HG03175 (cell line): Measurements from ENCODE around the gene DSTN.
A peak's percentile ranks its signal among the peaks of the same experiment; 100 is the strongest.
"Not testable (repeated sequence)": the region's sequence is repeated elsewhere in the genome, so short reads cannot be mapped to it uniquely, and the experiment has no call there.

Experiments
- ATAC-seq: cut with Tn5 transposase; IDR thresholded peaks from one replicate; pipeline ENCODE4 v1.9.1; 2021; ENCODE audit warnings: mild to moderate bottlenecking, moderate library complexity; ENCODE audit not compliant: unreplicated experiment

DSTN gene

DNA sequence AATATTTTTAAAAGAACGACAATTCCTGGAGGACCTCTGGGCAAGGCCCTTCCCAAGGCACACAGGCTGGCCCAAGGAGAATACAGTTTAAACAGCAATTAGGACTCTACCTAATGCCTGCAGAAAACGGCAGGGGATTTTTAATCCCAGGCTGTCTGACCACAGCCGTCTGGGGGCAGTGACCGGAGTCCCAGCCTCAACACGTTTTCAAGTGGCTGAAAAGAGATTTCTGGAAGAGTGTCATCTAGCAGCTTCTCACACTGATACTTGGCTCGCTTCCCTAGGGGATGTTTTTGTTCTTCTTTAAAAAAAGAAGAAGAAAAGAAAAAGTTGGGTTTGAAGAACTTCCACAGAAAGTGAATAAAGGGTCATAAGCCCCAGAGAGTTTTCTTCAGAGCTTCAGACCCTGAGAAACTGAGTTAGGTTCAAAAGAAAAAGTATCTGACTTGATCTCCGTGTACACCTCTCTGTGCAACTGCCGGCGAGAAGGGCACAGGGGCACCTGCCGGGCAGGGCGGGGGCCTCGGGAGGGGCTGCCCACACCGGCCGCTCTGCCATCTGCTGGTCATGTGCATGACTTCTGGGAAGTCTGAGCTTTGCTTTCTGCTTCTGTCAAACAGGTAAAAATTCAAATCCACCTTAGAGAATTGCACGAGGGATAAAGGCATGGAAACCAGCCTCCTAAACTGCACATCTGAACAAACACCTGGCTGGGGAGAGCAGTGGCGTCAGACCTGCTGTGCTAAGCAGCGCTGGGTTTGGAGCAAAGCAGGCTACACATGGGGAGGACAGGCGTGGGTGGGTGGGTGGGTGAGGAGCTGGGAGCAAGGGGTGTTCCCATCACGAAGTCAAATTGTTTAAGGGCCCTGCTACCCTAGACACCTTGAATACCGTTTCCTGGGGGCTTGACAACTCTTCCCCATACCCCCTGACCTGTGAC, 79.2 kb downstream of the DSTN start:
- ATAC-seq = peak; percentile 52

DNA sequence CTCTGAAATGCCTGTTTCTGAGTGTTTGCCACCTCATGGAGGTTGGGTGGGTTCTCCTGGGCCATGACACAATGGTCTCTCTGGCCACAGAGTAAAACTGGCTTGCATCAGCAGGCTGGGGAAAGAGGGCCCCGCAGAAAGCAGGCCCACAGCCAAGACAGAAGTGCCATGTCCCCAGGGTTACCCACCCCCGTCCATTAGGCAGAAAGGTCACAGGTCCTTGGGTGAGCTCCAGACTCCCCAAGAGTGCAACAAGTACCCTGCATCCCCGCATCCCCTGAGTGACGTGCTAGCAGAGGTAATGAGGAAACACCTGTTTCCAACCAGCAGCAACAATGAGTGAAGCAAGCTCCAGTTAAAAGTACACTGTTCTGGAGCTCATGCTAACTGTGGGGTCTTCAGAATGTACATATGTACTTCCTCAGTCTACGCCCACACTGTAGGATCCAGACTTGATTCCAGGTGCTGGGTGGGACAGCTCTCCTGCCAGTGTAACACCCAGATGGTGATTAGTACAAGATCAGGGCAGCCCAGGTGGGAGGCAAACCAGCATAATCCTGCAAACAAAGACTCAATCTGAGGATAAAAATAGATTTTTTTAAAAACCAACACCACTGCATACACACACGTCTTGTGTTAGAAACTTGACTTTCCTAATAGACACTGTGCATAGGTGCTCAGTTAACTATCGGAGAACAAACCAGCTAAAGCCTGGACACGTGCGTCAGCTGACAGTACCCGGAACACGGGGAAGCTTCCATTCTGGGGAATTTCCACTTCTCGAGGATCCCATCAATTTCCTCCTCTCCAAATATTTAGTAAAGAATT, 80.6 kb downstream of the DSTN start:
- no peak for ATAC-seq

DNA sequence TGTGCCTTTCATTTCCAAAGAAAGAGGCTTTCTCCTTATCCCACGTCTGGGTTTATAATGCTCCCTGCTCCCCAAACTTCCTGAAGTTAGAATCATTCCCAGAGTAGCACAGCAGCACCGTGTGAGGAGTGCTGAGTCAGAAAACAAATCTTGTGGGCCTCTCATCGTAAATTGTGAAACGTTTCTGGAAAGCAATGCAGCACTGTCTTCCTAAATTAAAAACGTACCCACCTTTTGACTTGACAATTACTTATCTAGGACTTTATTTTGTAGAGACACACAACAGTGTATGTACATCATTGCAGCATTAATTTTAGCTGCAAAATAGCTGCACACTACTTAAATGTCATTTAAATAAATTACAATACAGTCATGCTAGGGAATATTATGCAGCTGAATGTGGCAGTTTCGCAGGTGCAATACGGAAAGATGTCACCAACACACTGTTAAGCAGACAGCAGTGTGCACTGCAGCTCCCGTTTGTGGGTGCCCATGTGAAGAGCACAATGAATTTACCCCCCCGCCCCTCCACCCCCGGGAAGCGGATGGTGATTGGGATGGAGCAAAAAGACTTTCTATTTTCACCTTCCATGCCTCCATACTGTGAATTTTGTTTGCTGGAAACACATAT, 81.4 kb downstream of the DSTN start:
- no peak for ATAC-seq

DNA sequence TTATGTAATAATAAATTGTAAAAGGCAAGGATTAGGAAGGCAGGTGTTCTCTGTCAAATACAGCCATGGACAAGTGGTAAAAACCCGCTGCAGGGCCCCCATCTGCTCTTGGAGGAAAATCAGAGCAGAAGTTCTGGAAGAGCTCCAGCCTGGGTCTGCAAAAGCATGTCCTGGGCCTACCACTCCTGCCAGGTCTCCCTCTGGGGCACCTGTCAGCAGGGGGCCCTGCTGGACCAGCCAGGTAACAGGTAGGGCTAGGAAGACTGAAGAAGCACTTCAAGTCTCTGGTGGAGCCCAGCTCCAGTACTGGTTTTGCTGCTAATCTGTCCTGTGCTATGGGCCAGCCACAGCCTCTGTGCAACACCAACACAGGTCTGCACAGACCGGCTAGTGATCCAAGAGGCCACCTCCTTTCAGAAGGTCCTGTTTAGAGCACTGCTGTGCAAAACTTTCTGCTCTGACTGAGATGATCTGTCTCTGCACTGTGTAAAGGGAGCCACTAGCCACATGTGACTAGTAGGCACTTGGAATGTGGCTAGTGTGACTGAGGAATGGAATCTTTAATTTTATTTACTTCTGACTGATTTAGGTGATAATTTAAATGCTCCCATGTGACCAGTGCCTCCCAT, 82.0 kb downstream of the DSTN start:
- ATAC-seq = no peak

DNA sequence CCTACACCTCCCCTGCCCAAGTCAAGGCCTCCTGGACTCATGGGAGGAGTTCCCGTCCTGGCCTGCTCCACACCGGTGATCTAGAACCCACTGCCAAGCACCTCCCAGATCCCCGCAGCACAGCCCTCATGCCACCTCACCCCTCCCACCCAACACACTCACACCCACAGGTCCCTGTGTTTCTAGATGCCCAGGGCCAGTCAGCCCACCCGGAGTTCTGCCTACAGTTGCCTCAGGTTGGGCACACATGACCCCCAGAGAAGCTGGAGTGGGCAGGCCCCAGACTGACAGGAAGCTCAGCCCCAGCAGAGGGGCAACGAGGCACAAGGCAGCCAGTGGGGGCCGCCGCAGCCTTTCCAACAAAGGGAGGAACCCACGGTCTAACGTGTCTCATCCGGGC, 82.5 kb downstream of the DSTN start:
- ATAC-seq = no peak

DNA sequence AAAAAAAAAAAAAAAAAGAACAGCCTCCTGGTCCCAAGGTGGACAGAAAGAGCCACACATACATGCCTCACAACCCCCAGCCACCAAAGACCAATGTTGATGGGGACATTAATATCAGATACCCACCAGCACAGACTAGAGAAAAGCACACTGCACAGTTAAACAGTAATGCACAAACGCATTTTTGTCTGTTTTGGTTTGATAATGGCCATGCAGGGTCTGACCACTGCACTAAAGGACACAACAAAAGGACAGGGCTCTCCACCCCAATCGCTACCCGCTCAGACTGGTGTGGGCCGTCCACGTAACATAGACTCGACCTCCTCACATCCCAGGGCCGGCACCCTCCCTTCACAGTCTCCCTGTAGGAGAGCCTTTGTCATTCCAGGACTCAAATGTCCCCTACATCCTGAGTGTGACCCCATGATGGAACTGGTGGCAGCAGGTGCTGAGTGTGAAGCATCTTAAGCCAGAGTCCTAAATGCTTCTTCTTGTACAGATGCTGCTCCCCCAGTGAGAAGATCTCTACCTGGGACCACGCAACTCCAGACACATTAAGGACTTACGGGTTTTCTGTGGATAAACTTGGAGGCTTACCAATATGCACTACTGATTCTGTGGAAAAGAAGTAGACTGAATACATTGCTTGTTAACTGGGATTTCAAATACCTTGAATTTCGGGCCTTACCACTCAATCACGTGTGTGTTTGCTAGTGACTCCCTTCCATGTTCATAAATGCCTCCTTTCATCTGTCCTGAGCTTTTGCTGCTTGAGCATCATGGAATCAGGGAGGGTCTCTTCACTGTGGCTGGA, 84.2 kb downstream of the DSTN start:
- no peak for ATAC-seq

DNA sequence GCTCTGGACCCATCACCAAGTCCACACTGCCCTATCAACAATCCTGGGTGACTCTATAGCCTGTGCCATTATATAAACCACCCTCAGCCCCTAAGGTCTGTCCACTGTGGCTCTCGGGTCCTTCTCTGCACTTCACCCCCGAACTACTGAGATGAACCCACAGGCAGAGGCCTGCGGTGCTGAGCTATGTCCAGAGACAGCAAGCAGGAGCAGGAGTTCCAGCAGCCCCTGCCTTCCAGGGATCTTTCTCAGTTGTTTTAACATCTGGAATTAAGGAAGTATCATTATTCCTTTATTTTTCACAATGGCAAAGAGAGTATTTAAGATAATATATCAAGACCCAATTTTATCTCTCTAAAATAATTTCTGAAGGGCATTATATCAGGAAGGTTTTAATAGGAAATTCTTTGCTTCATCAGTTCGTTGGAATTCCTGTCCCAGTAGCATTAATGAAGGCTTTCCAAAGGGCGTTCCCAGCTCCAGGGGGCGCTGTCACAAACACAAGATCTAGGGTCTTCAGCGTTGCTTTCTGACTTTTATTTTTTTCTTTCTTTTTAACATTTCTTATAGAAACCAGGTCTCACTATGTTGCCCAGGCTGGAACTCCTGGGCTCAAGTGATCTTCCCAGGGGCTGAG, 84.9 kb downstream of the DSTN start:
- no peak for ATAC-seq

DNA sequence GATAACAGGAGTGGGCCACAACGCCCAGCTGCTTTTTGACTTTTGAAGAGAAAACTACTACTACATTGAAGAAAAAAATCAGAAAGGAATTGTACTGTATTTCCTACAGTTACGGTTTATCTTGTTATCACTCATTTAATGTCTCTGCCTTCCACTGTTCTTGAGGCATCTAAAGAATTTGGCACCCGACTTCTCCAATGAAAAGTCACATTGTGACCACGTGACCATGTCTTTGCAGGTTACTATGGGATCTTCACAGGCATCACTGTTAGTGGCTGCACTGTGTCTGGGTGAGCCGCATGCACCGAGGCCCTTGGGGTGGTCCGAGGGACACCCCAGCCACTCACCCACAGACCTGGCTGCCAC, 85.4 kb downstream of the DSTN start:
- no peak for ATAC-seq

DNA sequence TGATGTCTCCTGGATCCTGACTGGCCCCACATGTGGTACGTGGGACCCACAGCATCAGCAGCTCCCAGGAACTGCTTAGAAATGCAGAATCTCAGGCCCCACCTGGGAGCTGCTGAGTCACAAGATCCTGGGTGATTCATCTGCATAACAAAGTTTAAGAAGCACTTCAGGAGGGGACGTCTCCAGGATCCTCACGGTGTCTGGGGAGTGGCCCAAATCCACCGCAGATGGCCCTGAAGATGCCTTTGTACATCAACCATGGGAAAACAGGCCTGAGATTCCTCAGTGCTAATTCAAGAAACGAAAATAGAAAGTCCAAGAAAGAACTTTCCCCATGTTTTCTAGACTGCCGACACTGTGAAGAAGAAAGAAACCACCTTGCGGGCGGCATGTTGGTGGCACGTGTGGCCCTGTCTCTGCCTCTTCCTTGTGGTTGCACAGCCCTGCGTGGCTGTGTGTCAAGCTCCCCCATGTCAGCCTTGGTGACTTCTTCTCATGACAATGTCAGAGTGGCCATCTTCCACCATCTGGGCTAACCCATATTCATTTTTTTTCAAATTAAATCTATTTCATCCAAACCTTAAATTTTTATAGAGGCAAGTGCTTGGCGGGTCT, 86.1 kb downstream of the DSTN start:
- ATAC-seq = no peak

DNA sequence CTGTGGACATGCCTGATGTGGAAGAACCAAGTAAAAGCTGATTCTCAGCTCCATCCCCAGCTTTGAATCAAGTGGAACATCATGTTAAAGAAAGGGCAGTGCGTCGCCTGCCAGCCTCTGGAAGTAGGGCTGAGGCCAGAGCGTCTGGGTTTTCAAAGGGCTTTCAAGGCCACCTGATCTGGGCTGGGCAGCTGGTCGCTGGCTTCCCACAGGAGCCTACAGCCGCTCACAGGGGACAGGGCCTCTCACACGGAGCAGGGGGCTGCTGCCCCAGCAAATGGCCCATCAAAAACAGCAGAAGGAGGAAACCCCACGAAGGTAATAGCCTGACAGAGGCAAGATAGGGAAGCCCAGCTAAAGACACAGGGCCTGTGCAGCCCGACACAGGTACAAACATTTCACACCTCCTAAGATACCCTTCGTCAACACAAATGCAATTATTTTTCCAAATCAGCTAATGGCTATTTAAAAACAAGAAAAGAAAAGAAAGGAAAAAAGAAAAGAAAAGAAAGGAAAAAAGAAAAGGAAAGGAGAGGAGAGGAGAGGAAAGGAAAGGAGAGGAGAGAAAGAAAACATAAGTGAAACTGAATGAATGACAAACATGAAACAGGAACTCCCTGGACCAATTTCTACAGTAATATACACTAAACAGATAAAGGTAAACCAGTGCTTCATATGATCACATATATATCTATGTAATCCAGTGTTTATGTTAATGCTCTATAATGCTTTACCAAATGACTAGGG, 87.4 kb downstream of the DSTN start:
- ATAC-seq = no peak

DNA sequence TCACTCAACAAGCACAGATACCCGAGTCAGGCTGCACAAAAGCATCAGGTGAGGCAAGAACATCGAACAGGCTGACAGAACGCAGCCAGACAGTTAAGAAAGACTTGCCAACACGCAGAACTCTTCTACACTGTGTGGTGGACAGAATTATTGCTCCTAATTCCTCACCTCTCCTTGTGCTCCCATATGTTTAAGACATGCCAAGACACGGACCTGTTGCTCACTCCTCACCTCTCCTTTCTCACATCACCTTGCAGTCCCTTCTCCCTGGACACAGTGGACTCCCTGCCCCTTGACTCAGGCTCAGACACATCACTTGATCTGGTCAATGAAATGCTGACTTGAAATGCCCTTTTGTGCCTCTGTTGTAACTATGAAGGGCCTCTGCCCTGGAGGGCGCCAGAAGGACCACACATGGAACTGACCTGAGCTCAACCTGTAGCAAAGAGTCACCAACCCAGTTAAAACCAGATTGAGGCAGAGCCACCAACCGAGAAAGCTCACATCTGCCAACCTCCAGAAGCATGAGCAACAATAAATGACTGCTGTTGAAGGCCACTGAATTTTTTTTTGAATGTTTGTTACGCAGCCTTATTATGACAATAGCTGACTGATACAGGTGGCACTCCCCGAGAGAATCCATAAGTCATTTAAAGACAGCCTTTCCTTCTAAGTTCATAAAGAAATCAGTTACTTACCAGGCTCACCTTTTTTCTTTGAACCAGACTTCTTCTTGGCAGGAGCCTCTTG, 88.2 kb downstream of the DSTN start:
- no peak for ATAC-seq

DNA sequence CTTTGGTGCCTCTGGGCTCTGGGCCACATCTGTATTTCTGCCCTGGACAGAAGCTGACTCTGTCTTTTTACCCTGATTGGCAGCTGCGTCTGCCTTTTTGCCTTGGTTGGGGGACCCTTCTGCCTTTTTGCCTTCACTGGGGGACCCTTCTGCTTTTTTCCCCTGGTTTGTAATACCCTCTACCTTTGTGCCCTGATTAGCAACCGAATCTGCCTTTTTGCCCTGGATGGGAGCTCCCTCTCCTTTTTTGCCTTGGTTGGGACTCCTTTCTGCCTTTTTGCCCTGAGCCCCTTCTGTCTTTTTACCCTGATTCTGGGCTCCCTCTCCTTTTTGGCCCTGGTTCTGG, 88.7 kb downstream of the DSTN start:
- no peak for ATAC-seq

DNA sequence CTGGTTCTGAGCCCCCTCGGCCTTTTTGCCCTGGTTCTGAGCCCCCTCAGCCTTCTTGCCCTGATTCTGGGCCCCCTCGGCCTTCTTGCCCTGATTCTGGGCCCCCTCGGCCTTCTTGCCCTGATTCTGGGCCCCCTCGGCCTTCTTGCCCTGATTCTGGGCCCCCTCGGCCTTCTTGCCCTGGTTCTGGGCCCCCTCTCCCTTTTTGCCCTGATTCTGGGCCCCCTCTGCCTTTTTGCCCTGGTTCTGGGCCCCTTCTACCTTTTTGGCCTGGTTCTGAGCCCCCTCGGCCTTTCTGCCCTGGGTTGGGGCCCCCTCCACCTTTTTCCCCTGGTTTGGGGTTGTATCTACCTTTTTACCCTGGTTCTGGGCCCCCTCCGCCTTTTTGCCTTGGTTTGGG, 89.5 kb downstream of the DSTN start:
- not testable (repeated sequence) for ATAC-seq
